ENCODE results near the gene RAD51B. TPM values are rescaled to one million over a fixed set of nuclear protein-coding genes. Genes with fewer than 3 reads are reported as not detected.

Gene RAD51B
- total and polyA plus RNA-seq, 9 donors, result 21.6 to 70.1 (median 35.1) TPM

DNA sequence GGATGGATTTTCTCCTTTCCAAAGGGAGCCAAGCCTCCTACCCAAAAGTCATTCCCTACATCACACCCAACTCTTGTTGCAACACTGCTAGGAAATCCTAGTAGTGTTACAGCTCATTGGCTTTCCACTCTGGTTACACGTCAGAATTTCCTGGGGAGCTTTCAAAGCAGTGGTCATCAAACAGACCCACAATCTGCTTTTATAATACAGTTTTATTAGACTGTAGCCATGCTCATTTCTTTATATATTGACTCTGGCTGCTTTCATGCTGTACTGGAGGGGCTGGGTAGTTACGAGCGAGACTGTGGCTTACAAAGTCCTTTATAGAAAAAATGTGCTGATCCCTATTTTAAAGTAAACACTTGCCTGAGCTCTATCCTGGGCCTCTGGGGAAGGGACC, 37.5 kb upstream of the RAD51B start:
- Histone ChIP-seq H3K27ac (no peak overlapping the region), H3K27me3 (no peaks in the 10 kb centered on the region), H3K36me3 (no peaks in the 10 kb centered on the region), H3K4me3 (no peak overlapping the region), H3K4me1 (ENCODE audit: insufficient read depth) (no peaks in the 10 kb centered on the region), H3K9me3 (no peaks in the 10 kb centered on the region)
- WGBS, 3 donors, result 30 to 61% (median 32%) methylated on average over 3 of the region's 3 CpGs
- no peak for TF ChIP-seq EP300 (IDR thresholded peaks at IDR 0.05)
- no peak for TF ChIP-seq POLR2A (IDR thresholded peaks at IDR 0.05)
- TF ChIP-seq, protein P1, sequence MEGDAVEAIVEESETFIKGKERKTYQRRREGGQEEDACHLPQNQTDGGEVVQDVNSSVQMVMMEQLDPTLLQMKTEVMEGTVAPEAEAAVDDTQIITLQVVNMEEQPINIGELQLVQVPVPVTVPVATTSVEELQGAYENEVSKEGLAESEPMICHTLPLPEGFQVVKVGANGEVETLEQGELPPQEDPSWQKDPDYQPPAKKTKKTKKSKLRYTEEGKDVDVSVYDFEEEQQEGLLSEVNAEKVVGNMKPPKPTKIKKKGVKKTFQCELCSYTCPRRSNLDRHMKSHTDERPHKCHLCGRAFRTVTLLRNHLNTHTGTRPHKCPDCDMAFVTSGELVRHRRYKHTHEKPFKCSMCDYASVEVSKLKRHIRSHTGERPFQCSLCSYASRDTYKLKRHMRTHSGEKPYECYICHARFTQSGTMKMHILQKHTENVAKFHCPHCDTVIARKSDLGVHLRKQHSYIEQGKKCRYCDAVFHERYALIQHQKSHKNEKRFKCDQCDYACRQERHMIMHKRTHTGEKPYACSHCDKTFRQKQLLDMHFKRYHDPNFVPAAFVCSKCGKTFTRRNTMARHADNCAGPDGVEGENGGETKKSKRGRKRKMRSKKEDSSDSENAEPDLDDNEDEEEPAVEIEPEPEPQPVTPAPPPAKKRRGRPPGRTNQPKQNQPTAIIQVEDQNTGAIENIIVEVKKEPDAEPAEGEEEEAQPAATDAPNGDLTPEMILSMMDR (IDR thresholded peaks at IDR 0.05), result no peak
- DNase-seq, result no peak
- intact Hi-C loops (cut with DNase I), result no loop called here

DNA sequence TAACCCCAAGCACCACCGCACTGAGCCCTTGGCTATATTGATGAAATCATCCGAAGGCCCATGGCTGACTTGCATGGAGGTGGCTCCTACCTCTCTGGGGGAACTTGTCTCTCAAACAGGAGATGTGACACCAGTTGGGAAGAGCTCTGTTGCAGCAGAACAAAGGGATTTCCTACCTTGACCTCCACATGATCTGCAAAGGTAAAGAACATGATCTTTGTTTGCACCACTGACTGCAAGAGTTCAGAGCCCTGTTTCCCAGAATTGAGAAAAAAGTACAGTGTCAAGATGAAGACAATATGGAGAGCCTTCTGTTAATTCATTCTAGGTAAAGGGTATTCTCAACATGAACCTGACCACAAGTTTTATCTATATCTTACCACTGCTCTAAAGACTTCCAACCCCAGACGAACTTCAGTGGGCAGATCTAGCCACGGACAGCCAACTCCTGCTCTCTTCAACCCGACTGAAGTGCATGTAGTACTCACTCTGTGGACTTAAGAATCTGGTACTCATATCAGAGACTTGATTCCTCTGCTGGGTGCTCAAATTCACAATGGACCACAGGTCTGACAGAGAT, 35.2 kb upstream of the RAD51B start:
- 93 to 96% (median 96%) methylated on average over 5 of the region's 5 CpGs for WGBS, 3 donors
- no peaks in the 10 kb centered on the region for H3K36me3 ChIP-seq
- intact Hi-C loops (cut with DNase I), result no loop called here

DNA sequence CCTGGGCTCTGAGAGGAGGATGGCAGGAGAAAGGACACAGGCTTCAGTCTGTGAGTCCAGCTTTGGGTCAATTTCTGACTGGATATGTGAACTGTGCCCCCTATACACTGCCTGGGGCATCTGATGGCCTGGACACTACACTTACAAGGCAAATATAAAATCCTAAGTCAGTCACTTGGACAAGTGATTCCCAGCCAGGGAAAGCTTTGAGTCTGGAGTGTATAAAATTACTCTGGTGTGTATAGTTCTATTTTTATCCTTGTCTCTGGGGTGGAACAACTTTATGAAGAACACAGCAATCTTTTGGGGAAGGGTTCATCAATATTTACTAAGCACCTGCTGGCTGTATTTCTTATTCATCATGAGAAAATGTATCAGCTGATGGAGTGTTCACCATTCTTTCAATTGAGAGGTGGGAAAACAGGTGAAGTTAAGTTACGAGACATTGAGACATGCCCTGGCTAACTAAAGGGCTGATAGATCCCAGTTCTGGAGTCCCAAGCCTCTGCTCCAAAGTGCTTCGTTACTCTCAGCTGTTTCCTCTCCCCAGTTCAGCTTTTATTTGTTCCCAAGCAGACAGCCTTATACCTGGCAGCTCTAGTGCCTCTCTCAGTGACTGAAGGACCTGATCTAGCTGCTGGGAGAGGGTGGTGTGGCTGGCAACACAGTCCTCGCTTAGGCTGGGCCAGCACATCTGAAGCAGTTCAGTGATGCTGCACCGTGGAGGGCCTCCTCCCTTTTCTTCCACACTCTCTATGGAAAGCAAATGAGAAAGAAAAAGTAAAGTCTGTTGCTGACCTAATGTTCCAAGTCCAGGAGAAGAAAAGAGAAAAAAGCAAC, 34.1 kb upstream of the RAD51B start:
- Histone ChIP-seq H3K4me3 (no peak overlapping the region), H3K9me3 (no peaks in the 10 kb centered on the region), H3K4me1 (ENCODE audit: insufficient read depth) (no peaks in the 10 kb centered on the region), H3K27me3 (no peaks in the 10 kb centered on the region), H3K27ac (no peak overlapping the region), H3K36me3 (no peaks in the 10 kb centered on the region)
- intact Hi-C loops (cut with DNase I), result no loop called here
- TF ChIP-seq POLR2A (IDR thresholded peaks at IDR 0.05), result no peak
- TF ChIP-seq, protein P1 (IDR thresholded peaks at IDR 0.05), result no peak
- no peak for TF ChIP-seq EP300 (IDR thresholded peaks at IDR 0.05)
- 86 to 97% (median 94%) methylated on average over 4 of the region's 4 CpGs for WGBS, 3 donors
- DNase-seq, result no peak

More for the DNA sequence above, 35.2 kb upstream of the RAD51B start:
- Histone ChIP-seq H3K9me3 (no peaks in the 10 kb centered on the region), H3K27me3 (no peaks in the 10 kb centered on the region), H3K4me1 (ENCODE audit: insufficient read depth) (no peaks in the 10 kb centered on the region), H3K4me3 (no peak overlapping the region), H3K27ac (no peak overlapping the region)
- no peak for DNase-seq
- TF ChIP-seq, protein P1 (IDR thresholded peaks at IDR 0.05), result no peak
- TF ChIP-seq POLR2A (IDR thresholded peaks at IDR 0.05) (no peak), EP300 (IDR thresholded peaks at IDR 0.05) (no peak)

DNA sequence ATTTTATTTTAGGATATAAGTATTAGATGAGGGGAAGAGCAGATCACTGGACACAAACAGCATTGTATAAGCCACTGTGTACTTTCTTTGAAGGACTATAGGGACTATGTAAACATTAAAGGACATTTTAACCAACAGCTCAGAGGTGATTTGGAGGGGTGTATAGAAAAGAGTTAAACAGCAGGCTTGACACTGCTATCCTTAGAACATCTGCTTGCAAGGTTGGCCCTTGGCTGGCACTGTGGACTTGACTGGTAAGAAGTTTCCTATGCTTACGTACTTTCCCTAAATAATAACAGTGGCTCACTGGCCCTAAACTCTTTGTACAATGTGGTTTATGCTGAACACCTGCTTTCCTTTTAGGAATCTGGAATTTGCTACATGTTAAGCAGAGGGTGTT, 31.9 kb upstream of the RAD51B start:
- Histone ChIP-seq H3K4me3 (no peak overlapping the region), H3K27me3 (no peaks in the 10 kb centered on the region), H3K27ac (no peak overlapping the region), H3K4me1 (ENCODE audit: insufficient read depth) (no peaks in the 10 kb centered on the region), H3K9me3 (no peaks in the 10 kb centered on the region), H3K36me3 (no peaks in the 10 kb centered on the region)
- intact Hi-C loops (cut with DNase I), result no loop called here
- TF ChIP-seq EP300 (IDR thresholded peaks at IDR 0.05) (no peak), POLR2A (IDR thresholded peaks at IDR 0.05) (no peak)
- TF ChIP-seq, protein P1 (IDR thresholded peaks at IDR 0.05), result no peak
- 79 to 91% (median 89%) methylated on average over 1 of the region's 1 CpG for WGBS, 3 donors
- DNase-seq, result no peak

All from ovary (tissue), 9 donors.